Transverse colon (tissue), 4 donors: ENCODE results near the gene TTN.

Experiments
- CTCF ChIP-seq, 5 experiments: fragments of 200-600 bp in 3 of 5; fragments of 450-650 bp in 2 of 5; sonication (generic) in 3 of 5; IDR thresholded peaks; 1 replicate in 2 of 5; 2 replicates in 3 of 5; pipeline ENCODE4 v1.5.1; 2016 to 2017; ENCODE audit warnings: antibody characterized with exemption in 5 of 5, inconsistent platforms in 3 of 5, mild to moderate bottlenecking in 2 of 5, moderate library complexity in 1 of 5
- POLR2A ChIP-seq: fragments of 450-650 bp; IDR thresholded peaks from one replicate; pipeline ENCODE4 v1.6.1; 2016; ENCODE audit warnings: antibody characterized with exemption, mild to moderate bottlenecking, moderate library complexity
- POLR2AphosphoS5 ChIP-seq, 3 donors: sonication (generic); formaldehyde crosslinking; IDR thresholded peaks; one replicate each; pipeline ENCODE4 v1.6.1; 2016; ENCODE audit warnings: antibody characterized with exemption in 3 of 3

GRCh38 chr2:178506524-178506923, 300.7 kb downstream of the TTN start:
- TF ChIP-seq CTCF (IDR thresholded peaks at IDR 0.05) (no peak), POLR2A (no peak), POLR2AphosphoS5 (IDR thresholded peaks at IDR 0.05) (no peak)
